GM19023 (cell line): ENCODE data around the gene RNU6-8.

ENCODE experiments used
- ATAC-seq: cut with Tn5 transposase; IDR thresholded peaks from one replicate; pipeline ENCODE4 v1.9.1; 2021; ENCODE audit warnings: mild to moderate bottlenecking, moderate library complexity; ENCODE audit not compliant: unreplicated experiment

The RNU6-8 gene

GRCh38 chr14:32166029-32166428 is 37.0 kb downstream of the RNU6-8 start:
- no peak for ATAC-seq
